ENCODE results near the gene ST8SIA6.
"Not testable (repeated sequence)": the region's sequence is repeated elsewhere in the genome, so short reads cannot be mapped to it uniquely, and the experiment has no call there.

ST8SIA6 gene

DNA sequence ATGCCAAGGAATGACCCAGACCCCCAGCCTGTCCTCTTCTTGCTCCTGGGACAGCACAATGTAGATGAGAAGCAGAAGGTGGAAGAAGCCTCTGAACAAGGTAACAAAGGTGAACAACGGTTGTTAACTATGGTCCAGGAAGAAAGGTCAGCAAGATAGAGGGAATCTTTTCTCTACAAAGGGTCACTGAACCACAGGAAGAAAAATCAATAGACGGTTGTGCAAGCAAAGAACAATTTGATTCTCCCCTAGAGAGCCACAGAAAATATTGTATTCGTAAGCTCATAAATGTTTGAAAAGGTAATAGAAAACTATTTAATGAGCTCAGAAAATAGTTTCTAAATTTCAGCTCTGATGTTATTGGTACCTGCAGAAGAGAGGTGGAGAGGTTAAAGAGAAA lies 111.3 kb downstream of the ST8SIA6 start:
- no peak for DNase-seq (ENCODE audit: low read depth)

DNA sequence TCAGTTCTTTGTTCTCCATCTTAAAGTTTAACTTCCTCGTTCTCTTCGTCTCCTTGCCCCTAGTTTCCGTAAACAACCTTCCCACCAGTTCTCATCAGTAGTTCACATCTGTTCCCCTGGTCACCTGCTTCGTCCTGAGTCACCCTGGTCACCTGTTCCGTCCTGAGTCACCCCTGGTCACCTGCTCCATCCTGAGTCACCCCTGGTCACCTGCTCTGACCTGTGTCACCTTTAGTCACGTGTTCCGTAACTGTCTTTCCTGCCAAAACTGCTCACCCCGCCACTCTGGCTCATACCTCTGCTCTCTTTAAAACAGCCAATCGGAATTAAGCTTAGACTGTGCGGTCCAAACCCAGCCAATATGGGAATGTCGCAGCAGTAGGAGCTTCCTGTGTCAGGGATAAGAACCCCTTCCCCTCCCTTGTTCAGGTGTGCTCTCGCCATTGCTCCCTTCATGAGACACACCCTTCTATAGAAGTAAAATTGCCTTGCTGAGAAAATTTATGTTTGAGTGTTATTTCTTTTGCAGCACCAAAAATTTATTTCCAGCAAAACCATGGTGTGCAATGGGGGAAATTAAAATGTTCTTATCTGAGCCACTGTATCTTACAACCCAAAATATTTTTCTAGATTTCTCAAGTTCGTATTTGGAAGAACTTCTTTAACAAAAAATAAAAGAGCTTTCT lies 114.1 kb downstream of the ST8SIA6 start:
- DNase-seq (ENCODE audit: low read depth), result no peak

DNA sequence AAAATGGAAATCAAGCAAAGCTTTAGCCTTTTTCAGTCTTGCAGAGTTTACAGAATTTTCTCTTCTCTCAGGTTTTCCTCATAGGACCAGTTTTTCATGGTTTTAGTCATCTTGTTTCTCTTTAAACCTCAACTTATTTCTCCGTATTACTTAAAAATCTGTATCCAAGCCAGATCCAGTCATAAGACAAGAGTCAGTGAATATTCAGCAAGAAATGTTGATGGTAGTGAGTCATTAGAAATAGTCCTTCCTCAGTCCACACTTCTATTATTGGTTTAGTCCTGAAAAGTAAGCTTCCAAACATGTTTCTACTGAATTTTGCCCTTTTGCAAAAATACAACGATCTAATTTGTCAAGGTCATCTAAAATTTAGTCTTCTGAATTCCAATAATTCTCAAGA lies 119.3 kb downstream of the ST8SIA6 start:
- DNase-seq (ENCODE audit: low read depth), result no peak

DNA sequence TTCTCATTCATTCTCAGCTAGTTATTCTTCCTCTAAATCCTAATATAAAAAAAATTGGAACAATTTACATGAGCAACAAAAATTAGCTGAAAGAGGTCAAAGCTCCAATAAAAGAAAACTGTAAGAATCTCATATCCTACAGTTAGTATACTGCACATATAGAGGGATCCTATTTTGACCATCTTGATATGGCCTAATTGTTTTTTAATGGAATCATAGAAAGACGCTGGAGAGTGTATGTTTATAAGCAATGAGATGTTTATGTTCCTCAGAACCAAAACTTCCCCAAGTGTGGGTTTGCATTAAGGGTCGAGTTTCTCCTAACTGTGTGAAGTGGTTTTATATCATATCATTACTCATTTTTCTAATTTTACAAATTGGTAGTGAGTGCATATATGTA lies 123.9 kb downstream of the ST8SIA6 start:
- DNase-seq (ENCODE audit: low read depth), result no peak

DNA sequence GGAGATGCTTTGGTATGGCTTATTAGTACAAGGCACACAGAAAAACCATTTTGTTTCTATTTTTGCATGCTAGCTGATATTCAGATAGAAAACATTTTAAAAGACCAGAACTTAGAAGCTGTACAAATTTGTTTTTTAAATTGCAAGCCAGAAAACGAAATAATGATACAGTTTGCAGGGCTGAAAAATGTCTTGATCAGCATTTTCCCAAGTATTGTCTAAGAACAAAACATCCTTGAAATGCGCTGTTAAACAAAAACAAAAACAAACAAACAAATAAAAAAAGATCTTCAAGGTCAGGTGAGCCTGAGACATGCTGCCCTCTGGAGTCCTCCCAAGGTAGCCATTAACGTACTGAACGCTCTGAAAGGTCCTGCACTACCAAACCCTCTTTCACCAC lies 128.0 kb downstream of the ST8SIA6 start:
- DNase-seq (ENCODE audit: low read depth), result no peak

DNA sequence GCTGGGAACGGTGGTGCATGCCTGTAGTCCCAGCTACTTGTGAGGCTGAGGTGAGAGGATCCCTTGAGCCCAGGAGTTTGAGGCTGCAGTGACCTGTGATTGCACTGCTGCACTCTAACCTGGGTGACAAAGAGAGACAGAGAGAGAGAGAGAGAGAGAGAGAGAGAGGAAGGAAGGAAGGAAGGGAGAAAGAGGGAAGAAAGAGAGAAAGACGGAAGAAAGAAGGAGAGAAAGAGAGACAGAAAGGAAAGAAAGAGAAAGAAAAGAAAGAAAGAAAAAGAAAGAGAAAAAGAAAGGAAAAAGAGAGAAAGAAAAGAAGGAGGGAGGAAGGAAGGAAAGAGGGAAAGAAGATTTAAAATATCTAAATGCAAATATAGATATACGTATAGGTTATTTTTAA lies 132.4 kb downstream of the ST8SIA6 start:
- DNase-seq (ENCODE audit: low read depth), result not testable (repeated sequence)

DNA sequence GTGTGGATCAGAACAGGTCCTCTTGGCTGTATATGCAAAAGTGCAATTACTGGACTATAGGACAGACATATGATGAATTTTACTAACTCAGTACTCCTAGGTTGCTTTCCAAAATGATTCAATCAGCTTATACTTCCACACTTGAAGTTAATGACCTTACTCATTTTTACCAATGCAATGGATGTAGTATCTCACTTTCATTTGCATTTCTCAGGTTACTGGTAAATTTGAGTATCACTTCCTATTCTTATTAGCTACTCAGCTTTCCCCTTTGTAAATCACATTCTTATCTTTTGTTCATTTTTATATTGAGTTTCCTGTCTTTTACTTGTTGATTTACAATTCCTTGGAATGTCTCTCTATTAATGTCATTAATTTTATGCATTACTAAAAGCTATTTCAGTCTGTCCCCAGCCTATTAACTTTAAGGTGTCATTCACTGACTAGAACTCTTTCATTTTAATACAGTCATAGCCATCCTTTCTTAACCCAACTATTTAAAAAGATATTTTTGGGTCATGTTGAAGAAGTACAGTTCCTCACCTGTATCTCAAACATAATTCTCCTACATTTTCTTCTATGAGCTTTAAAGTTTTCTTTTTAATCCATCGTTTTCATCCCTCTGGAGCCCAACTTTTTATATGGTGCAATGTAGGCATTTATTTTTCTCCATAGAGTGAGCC lies 137.8 kb downstream of the ST8SIA6 start:
- DNase-seq (ENCODE audit: low read depth), result no peak

DNA sequence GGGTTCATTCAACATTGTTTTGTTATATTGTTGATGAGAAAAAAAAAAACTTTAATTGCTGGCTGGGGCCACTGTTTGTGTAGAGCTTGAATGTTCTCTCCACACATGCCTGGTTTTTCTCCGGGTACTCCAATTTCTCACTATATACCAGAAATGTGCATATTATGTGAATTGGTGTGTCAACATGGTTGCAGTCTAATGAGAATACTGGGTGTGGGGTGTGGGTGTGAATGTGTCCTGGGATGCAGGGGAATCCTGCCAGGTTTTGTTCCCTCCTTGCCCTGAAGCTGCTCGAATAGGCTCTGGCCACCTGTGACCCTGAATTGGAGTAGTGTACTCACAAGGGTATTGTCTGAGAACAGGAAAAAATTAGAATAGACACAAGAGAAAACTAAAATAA lies 145.0 kb downstream of the ST8SIA6 start:
- no peak for DNase-seq (ENCODE audit: low read depth)

DNA sequence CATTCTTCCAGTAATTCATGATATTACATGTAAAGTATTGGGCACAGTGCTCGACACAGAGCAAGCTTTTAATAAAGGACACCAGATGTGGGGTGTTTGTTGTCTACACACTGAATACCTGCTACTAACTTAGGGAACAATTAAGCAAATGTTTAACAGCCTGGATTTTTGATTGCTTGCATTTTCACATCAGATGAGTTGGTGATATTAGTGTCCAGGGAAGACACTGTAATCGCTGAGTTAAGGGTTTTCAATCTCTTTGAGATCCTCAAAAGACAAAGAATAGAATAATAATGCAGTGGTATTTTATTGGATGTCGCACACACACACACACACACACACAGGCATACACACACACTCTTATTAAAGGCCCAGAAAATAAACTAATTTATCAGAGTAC lies 147.3 kb downstream of the ST8SIA6 start:
- no peak for DNase-seq (ENCODE audit: low read depth)

DNA sequence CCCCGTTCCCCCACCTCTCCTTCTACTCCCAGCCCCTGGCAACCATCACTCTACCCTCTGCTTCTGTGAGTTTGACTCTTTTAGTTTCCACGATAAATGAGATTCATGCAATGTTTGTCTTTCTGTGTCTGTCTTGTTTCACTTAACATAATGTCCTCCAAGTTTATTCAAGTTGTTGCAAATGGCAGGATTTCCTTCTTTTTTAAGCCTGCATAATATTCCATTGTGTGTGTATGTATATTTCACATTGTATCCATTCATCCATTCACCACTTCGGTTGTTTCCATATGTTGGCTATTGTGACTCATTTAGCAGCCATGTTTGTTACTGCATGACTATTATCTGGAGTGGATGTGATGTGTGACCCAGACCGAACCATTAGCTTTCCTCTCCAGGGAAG lies 162.0 kb downstream of the ST8SIA6 start:
- no peak for DNase-seq (ENCODE audit: low read depth)

DNA sequence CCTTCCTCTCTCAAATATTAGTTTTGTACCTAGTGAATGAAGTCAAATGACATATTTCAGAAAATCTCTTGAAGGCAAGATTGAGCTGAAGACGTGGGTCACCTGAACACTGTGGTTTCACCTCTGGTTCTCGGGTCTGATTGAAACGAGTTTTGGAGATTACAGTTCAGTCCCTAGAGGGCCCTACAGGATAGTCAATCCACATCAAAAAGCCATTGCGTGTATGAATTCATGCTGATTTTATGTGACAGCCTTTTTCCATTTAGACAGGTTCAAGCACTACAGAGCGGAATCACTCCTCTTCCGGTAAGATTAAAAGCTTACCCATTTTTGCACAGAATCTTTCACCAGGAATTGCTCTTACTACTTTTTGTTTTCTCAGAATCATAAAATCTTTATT lies 164.2 kb downstream of the ST8SIA6 start:
- DNase-seq (ENCODE audit: low read depth), result no peak

DNA sequence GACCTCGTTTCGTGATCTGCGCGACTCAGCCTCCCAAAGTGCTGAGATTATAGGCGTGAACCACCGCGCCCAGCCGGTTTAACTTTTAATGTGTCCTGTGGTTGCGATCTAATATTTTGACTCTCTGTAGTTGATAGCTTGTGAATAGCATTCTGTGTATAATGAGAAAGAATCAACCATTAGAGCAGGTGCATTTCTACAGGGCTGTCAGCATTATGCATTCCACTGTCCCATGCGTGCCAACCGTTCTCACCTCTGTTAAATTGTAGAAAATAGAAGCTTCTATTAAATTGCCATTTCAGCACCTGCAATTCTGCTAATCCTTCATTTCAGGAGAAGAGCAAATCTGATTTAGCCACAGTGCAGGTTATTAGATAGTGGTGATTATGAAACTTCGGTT lies 164.6 kb downstream of the ST8SIA6 start:
- no peak for DNase-seq (ENCODE audit: low read depth)

DNA sequence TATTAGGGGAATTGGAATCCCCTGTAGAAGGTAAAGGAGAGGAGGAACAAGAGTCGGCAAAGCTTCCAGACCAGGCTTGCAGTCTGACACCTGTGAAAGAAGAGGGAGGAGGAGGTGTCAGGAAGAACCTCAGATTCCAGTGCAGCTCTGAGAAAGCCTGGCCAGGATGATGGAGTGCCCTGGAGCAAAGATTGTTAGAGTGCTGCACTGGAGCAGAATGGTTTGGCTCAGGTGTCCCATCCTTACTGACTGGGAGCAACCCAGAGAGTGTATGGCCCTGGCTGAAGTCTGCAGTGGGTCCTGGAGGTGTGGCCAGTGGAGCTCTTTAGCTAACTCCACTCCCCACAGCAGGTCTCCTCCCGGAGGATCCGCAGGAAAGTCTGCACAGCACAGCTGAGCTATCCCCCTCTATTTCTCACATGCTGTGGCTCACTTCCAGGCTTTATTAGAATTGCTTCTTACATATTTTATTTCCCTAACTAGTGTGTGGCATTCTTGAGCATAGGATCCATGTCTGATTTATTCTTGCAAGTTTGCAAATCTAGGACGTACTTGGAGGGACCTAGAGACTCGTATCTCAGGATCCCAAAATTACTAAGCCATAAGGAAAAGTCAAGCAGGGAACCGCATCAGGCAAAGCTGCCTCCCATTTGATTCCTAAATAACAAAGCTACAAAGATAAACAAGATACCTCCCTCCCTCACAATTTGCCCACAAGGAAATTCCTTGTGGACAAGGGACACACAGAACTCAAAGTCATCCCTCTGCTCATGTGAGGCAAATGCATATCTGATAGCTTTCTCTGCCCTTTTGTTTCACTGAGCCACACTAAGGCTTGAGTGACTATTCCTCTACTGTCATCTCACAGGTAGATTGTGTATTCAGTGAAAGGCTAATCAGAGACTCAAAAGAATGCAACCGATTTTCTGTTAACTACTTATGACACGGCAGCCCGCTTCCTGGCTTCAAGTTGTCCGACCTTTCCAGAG lies 167.5 kb downstream of the ST8SIA6 start:
- DNase-seq (ENCODE audit: low read depth), result no peak

DNA sequence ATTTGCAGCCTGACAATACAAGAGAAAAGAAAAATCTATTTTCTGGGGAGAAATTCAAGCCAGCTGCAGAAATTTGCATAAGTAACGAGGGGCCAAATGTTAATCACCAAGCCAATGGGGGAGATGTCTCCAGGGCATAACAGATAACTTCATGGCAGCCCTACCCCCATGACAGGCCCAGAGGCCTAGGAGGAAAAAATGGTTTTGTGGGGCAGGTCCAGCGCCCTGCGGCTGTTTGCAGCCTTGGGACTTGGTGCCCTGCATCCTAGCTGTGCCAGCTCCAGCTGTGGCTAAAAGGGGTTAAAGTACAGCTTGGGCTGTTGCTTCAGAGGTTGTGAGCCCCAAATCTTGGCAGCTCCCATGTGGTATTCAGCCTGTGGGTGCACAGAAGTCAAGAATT lies 172.1 kb downstream of the ST8SIA6 start:
- DNase-seq (ENCODE audit: low read depth), result no peak

DNA sequence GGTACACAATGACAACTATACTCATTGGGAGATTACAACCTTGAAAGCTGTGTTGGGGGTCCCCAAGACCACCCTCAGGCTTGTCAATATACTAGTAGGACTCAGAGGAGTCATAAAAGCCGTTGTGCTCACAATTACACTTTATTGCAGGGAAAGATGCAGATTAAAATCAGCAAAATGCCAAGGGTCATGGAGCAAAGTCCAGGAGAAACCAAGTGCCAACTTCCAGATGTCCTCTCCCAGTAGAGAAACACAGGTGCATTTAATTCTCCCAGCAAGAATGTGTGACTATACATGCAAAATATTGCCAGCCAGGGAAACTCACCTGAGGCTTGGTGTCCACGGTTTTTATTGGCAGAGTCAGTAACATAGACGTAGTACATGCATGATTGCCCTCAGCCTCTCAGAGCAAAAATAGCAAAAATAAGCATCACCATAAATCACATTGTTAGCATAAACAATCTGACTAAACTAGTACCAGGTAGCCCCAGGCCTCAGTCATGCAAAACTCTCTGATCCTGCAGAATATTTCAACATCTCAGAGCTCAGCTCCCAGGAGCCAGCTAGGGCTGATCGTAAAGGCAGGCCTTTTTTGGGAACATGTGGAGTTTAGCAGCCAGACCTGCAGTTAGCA lies 175.7 kb downstream of the ST8SIA6 start:
- DNase-seq (ENCODE audit: low read depth), result no peak

DNA sequence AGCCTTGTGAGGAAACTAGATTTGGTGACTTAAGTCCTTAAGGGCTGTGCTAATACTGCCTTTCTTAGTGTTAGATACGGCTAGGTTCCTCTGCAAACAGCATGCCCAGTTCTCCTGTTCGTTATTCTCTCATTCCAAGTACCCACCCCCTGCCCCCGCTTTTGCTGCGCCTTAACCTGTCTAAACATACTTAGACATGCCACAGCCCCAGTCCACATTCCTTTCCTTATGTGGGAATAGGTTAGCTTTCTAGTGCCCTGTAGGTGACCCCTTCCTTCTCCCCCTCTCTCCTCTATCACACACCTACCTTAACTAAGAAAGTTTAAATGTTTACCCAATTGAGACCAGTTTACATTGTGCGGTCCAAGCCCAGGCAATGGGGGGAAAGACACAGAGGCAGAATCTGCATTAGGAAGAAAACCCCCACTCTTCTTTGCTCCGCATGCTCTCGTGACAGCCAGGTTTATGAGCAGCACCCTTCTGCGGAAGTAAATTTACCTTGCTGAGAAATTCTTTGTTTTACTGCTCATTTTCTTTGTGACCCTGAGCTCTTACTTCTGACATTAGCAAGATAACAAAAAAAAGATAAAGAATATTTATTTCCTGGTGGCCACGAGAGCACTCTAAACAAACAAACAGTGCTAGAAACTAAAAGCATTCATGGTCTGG lies 177.5 kb downstream of the ST8SIA6 start:
- no peak for DNase-seq (ENCODE audit: low read depth)

DNA sequence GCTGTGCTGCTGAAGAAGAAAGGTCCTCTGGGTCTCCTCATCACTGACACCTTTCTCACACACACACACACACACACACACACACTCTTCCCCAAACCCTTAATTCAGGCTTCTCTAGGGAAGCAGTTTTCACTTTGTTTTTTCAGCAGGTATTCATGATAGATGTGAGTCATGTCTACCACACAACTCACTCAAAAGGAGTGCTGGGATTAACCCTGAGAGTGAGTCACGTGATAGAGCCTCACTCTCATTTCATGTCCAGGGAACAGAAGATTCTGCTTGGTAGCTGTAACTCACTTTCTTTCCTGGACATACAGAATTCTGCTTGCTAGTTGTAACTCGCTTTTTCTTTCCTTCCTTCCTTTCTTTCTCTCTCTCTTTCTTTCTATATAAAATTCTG lies 181.0 kb downstream of the ST8SIA6 start:
- DNase-seq (ENCODE audit: low read depth), result no peak

DNA sequence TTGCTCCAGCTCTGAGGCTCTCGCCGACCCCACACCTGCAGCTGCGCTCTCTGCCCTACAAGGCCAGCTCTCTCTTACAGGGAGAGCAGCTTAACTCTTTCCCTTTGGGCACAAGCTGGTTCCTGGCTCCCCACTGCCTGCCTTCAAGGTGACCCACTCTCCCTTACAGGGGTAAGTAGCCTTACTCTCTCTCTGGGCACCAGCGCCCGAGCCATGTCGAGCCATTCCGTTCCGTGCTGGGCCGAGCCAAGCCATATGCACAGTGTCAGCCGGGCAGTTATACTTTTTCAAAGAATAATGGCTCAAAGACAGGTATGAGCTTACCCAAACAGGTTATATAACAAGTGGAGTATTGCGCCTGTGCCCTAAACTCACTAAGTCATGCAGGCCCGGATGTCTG lies 181.7 kb downstream of the ST8SIA6 start:
- no peak for DNase-seq (ENCODE audit: low read depth)
